ENCODE data around the gene TFF2.
A peak's percentile ranks its signal among the peaks of the same experiment; 100 is the strongest.

Gene TFF2

DNA sequence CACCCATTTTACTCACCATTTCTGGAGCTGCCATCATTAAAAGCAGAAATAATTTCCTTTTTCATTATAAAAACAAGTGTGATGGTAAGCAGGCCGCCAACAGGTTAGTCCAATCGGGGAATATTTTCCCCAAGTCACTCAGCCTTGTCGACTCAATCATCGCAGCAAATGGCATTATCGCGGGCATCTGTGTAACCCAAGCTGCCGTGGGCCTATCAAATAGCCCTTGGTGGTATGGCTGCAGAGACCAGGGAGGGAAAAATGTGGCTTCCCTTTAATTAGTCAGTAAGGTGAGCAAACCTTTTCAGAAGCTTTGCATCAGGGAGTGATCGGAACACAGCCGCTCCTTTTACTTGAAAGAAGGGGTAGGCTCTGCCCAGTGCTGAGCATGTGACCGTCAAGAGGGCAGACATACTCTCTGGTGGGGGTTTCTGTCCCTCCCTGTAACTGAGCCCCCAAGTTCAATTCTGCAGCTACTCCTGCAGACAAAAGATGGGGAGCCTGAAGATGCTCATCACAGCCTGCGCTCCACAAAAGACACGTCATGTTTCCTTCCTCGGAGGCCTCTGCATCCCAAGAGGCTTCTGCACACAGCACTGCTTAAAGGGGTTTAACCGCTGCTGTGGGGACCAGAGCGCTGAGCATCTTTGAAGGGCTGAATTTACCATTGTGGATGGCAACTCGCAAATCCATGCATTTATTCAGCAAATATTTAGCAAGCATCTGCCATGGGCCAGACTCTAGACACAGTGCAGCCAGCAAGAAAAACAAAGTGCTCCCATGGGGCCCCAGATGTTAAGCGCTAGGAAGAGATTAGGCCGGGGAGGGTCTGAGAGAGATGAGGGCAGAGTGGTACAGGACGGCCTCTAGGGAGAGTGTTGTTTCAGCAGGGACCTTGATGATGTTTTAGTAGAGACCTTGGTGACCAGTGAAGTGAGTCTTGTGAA, 46.3 kb upstream of the TFF2 start:
- peaks cover 0 to under 1% of the 10 kb centered on the region in 2 donors for H3K9me3 ChIP-seq (replicated peaks in 1 of 2; ENCODE audit: control insufficient read depth in 2 of 2, insufficient read depth in 1 of 2, low read depth in 1 of 2, low read length in 2 of 2)
- no peak overlapping the region for H2AK5ac ChIP-seq (ENCODE audit: low read depth, low read length)
- no peaks in the 10 kb centered on the region for H3K36me3 ChIP-seq (replicated peaks in 1 of 2; ENCODE audit: control insufficient read depth in 2 of 2, insufficient read depth in 2 of 2, low read length in 2 of 2)
- H3K9ac ChIP-seq (ENCODE audit: low read depth, low read length, poor library complexity): no peak overlapping the region
- H3K4ac ChIP-seq (ENCODE audit: low read length): no peak overlapping the region
- no peak for DNase-seq (ENCODE audit: low spot score)
- H3K79me1 ChIP-seq (ENCODE audit: low read depth, low read length): no peaks in the 10 kb centered on the region
- WGBS, 2 donors (ENCODE audit: extremely low coverage in 2 of 2, insufficient read length in 2 of 2, insufficient replicate concordance in 1 of 2): no CpG with 5 or more reads among the region's 19 CpGs
- peaks cover 0 to 2% (median 0%) of the 10 kb centered on the region in 3 experiments for H3K27me3 ChIP-seq (ENCODE audit: control insufficient read depth in 3 of 3, insufficient read depth in 3 of 3, low read depth in 1 of 3, low read length in 3 of 3)
- H2BK15ac ChIP-seq (ENCODE audit: low read length): no peak overlapping the region
- H3K4me1 ChIP-seq (ENCODE audit: control insufficient read depth in 2 of 2, insufficient read depth in 1 of 2, low read depth in 1 of 2, low read length in 2 of 2): no peaks in the 10 kb centered on the region
- H3K4me2 ChIP-seq (ENCODE audit: insufficient read depth, low read length, poor library complexity, severe bottlenecking): no peak overlapping the region
- H3K23ac ChIP-seq (ENCODE audit: low read depth, low read length, poor library complexity): no peak overlapping the region
- H2BK12ac ChIP-seq (ENCODE audit: low read length): no peak overlapping the region
- H3K4me3 ChIP-seq (ENCODE audit: low read length in 2 of 2): no peak overlapping the region
- no peak overlapping the region for H2AFZ ChIP-seq (ENCODE audit: low read length)
- H2BK120ac ChIP-seq (ENCODE audit: low read depth, low read length): no peak overlapping the region
- H3K27ac ChIP-seq (replicated peaks; ENCODE audit: low read length): no peak overlapping the region
- H4K91ac ChIP-seq (ENCODE audit: low read depth, low read length, poor library complexity): peak overlapping the region; percentile 48
- H3K18ac ChIP-seq (ENCODE audit: low read length): no peak overlapping the region
- no peak overlapping the region for H2BK5ac ChIP-seq (ENCODE audit: low read length)
- H4K8ac ChIP-seq (ENCODE audit: low read depth, low read length): no peak overlapping the region
- H3K14ac ChIP-seq (ENCODE audit: low read length): no peak overlapping the region

DNA sequence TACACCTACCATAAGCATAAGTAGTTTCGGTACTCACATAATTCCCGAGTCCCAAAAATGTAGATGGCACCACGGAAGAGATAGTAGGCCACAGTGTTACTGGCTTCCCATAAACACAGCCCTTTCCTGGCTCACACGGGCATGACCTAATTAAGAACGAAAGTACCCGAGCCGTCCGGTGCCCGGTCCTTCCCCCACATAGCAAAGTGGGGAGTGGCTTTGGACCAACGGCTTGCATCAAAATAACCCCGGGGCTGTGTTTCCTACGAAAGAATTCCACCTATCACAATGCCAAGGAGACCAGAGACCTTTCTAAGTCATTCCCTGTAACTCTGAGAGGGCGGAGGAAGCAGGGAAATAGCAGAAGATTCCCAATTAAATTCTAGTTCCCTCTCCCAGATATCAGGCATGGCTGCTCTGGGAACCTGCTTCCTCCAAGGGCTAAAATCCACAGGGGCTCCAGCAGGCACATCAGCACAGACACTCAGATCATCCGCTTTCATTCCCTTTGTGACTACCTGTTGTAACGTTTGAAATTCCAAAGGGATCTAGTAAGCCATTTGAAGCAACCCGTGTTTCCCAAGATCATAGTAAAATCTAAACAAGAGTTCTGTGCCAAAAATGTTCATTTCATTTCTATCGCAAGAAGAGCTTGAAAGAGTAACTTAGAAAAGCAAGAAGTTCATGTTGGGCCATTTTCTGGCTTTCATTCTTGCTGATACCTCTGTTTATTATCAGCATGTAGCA, 45.3 kb upstream of the TFF2 start, which contains the start of gene TMPRSS3:
Gene TMPRSS3 (minus strand): TSS at position 148 of the 747 bp plus-strand sequence. CDS start 635 bp downstream, outside the sequence.
- H2AK5ac ChIP-seq (ENCODE audit: low read depth, low read length): no peak within 1 kb of the TSS
- H3K4ac ChIP-seq (ENCODE audit: low read length): no peak within 1 kb of the TSS
- H3K9ac ChIP-seq (ENCODE audit: low read depth, low read length, poor library complexity): no peak within 1 kb of the TSS
- no peaks in the 10 kb centered on the region for H3K9me3 ChIP-seq (replicated peaks in 1 of 2; ENCODE audit: control insufficient read depth in 2 of 2, insufficient read depth in 1 of 2, low read depth in 1 of 2, low read length in 2 of 2)
- peaks cover 0 to 2% (median 0%) of the 10 kb centered on the region in 3 experiments for H3K27me3 ChIP-seq (ENCODE audit: control insufficient read depth in 3 of 3, insufficient read depth in 3 of 3, low read depth in 1 of 3, low read length in 3 of 3)
- H3K36me3 ChIP-seq (replicated peaks in 1 of 2; ENCODE audit: control insufficient read depth in 2 of 2, insufficient read depth in 2 of 2, low read length in 2 of 2): no peaks in the 10 kb centered on the region
- H3K79me1 ChIP-seq (ENCODE audit: low read depth, low read length): no peaks in the 10 kb centered on the region
- H3K14ac ChIP-seq (ENCODE audit: low read length): no peak within 1 kb of the TSS
- H4K8ac ChIP-seq (ENCODE audit: low read depth, low read length): no peak within 1 kb of the TSS
- H2AFZ ChIP-seq (ENCODE audit: low read length): no peak within 1 kb of the TSS
- no peaks in the 10 kb centered on the region for H3K4me1 ChIP-seq (ENCODE audit: control insufficient read depth in 2 of 2, insufficient read depth in 1 of 2, low read depth in 1 of 2, low read length in 2 of 2)
- no peak within 1 kb of the TSS for H2BK120ac ChIP-seq (ENCODE audit: low read depth, low read length)
- no peak within 1 kb of the TSS for H3K4me2 ChIP-seq (ENCODE audit: insufficient read depth, low read length, poor library complexity, severe bottlenecking)
- DNase-seq (ENCODE audit: low spot score): no peak
- H3K23ac ChIP-seq (ENCODE audit: low read depth, low read length, poor library complexity): no peak within 1 kb of the TSS
- H3K4me3 ChIP-seq (ENCODE audit: low read length in 2 of 2): no peak within 1 kb of the TSS
- H4K91ac ChIP-seq (ENCODE audit: low read depth, low read length, poor library complexity): peak within 1 kb of the TSS; percentile 48
- H2BK12ac ChIP-seq (ENCODE audit: low read length): no peak within 1 kb of the TSS
- H3K18ac ChIP-seq (ENCODE audit: low read length): no peak within 1 kb of the TSS
- no peak within 1 kb of the TSS for H3K27ac ChIP-seq (replicated peaks; ENCODE audit: low read length)
- H2BK5ac ChIP-seq (ENCODE audit: low read length): no peak within 1 kb of the TSS
- H2BK15ac ChIP-seq (ENCODE audit: low read length): no peak within 1 kb of the TSS
- WGBS, 2 donors (ENCODE audit: extremely low coverage in 2 of 2, insufficient read length in 2 of 2, insufficient replicate concordance in 1 of 2): no CpG with 5 or more reads among the region's 17 CpGs

DNA sequence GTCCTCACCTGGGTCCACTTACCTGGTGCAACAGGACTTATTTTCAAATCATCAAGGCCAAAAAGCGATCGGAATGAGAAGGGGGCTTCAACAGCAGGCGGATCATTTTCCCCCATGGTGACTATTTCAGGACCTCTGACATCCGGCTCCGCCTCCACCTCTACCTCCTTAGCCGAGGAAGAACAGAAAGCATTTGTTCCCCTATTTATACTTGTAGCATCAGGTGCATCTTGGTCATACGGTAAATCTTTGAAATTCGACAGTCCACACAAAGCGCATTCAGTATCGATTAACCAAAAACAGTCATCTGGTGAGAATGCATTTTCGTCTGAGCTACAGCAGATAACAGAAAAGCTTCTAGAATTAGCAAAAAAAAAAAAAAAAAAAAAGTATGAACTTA, 44.5 kb upstream of the TFF2 start:
- no peak overlapping the region for H3K4ac ChIP-seq (ENCODE audit: low read length)
- H3K79me1 ChIP-seq (ENCODE audit: low read depth, low read length): no peaks in the 10 kb centered on the region
- peaks cover 0 to 2% (median 0%) of the 10 kb centered on the region in 3 experiments for H3K27me3 ChIP-seq (ENCODE audit: control insufficient read depth in 3 of 3, insufficient read depth in 3 of 3, low read depth in 1 of 3, low read length in 3 of 3)
- no peaks in the 10 kb centered on the region for H3K4me1 ChIP-seq (ENCODE audit: control insufficient read depth in 2 of 2, insufficient read depth in 1 of 2, low read depth in 1 of 2, low read length in 2 of 2)
- H3K4me3 ChIP-seq (ENCODE audit: low read length in 2 of 2): no peak overlapping the region
- no CpG with 5 or more reads among the region's 11 CpGs for WGBS, 2 donors (ENCODE audit: extremely low coverage in 2 of 2, insufficient read length in 2 of 2, insufficient replicate concordance in 1 of 2)
- no peaks in the 10 kb centered on the region for H3K36me3 ChIP-seq (replicated peaks in 1 of 2; ENCODE audit: control insufficient read depth in 2 of 2, insufficient read depth in 2 of 2, low read length in 2 of 2)
- no peak overlapping the region for H3K9ac ChIP-seq (ENCODE audit: low read depth, low read length, poor library complexity)
- no peak overlapping the region for H3K4me2 ChIP-seq (ENCODE audit: insufficient read depth, low read length, poor library complexity, severe bottlenecking)
- DNase-seq (ENCODE audit: low spot score): no peak
- no peak overlapping the region for H2BK5ac ChIP-seq (ENCODE audit: low read length)
- no peak overlapping the region for H2BK12ac ChIP-seq (ENCODE audit: low read length)
- no peak overlapping the region for H3K18ac ChIP-seq (ENCODE audit: low read length)
- H2BK120ac ChIP-seq (ENCODE audit: low read depth, low read length): no peak overlapping the region
- no peak overlapping the region for H2AK5ac ChIP-seq (ENCODE audit: low read depth, low read length)
- H3K27ac ChIP-seq (replicated peaks; ENCODE audit: low read length): no peak overlapping the region
- H3K14ac ChIP-seq (ENCODE audit: low read length): no peak overlapping the region
- H2BK15ac ChIP-seq (ENCODE audit: low read length): no peak overlapping the region
- H4K8ac ChIP-seq (ENCODE audit: low read depth, low read length): no peak overlapping the region
- no peak overlapping the region for H2AFZ ChIP-seq (ENCODE audit: low read length)
- H4K91ac ChIP-seq (ENCODE audit: low read depth, low read length, poor library complexity): no peak overlapping the region
- H3K23ac ChIP-seq (ENCODE audit: low read depth, low read length, poor library complexity): no peak overlapping the region
- peaks cover 0 to 1% of the 10 kb centered on the region in 2 donors for H3K9me3 ChIP-seq (replicated peaks in 1 of 2; ENCODE audit: control insufficient read depth in 2 of 2, insufficient read depth in 1 of 2, low read depth in 1 of 2, low read length in 2 of 2)

Measured in neuronal stem cell (in vitro differentiated cells).